ENCODE results near the gene INAFM2. TPM values are rescaled to one million over a fixed set of nuclear protein-coding genes. Genes with fewer than 3 reads are reported as not detected.

INAFM2 gene
- total RNA-seq, 4 donors from 2014 or later = 13.8 to 25.9 (median 20.5) TPM

- Histone ChIP-seq H3K27ac (no peak overlapping the region), H3K9me3 (no peaks in the 10 kb centered on the region), H3K4me1 (peaks cover 0 to 14% (median 3%) of the 10 kb centered on the region in 4 donors), H3K36me3 (no peaks in the 10 kb centered on the region), H3K4me3 (no peak overlapping the region), H3K27me3 (peaks cover 0 to 26% of the 10 kb centered on the region in 2 donors)
- DNase-seq (ENCODE audit: low spot score in 2 of 2) = no peak
- 86 to 91% methylated on average over 3 of the region's 3 CpGs for WGBS, 2 donors
- TF ChIP-seq EP300 (IDR thresholded peaks at IDR 0.05) = no peak
- TF ChIP-seq POLR2A (IDR thresholded peaks at IDR 0.05) = no peak
- no peak for TF ChIP-seq CTCF (IDR thresholded peaks at IDR 0.05)
These were observed 31.2 kb upstream of the INAFM2 start for GRCh38 chr15:40292246-40292645.

DNA sequence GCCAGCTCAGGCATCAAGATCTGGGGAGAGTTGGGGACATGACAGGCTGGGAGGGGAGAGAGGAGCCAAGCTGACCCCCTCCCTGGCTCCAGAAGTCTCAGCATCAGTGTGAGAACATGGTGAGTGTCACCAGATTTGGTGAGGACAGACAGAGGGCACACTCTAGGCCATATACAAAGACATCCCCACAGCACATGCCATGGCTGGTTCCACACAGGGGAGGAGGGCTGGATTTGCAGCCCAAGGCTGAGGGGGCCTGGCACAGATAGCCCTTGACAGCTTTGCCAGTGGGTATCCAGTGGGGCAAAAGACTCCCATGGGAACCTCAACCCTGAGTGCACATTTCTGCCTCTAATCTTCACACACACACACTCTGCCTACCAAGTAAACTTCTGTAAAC, 30.5 kb upstream of the INAFM2 start:
- Histone ChIP-seq H3K4me1 (peaks cover 0 to 14% (median 3%) of the 10 kb centered on the region in 4 donors), H3K36me3 (no peaks in the 10 kb centered on the region), H3K27ac (no peak overlapping the region), H3K9me3 (no peaks in the 10 kb centered on the region), H3K27me3 (peaks cover 0 to 26% of the 10 kb centered on the region in 2 donors), H3K4me3 (no peak overlapping the region)
- DNase-seq (ENCODE audit: low spot score in 2 of 2) = no peak
- TF ChIP-seq POLR2A (IDR thresholded peaks at IDR 0.05) (no peak), EP300 (IDR thresholded peaks at IDR 0.05) (no peak), CTCF (IDR thresholded peaks at IDR 0.05) (no peak)

- peaks cover 0 to 14% (median 3%) of the 10 kb centered on the region in 4 donors for H3K4me1 ChIP-seq
- H3K36me3 ChIP-seq = peaks cover 0 to 4% (median 0%) of the 10 kb centered on the region in 3 donors
- peaks cover 0 to 17% of the 10 kb centered on the region in 2 donors for H3K27me3 ChIP-seq
- DNase-seq (ENCODE audit: low spot score in 2 of 2) = no peak
- H3K9me3 ChIP-seq = peaks cover 0 to 9% (median 0%) of the 10 kb centered on the region in 4 donors
- H3K4me3 ChIP-seq = no peak overlapping the region
- 79 to 81% methylated on average over 15 of the region's 20 CpGs for WGBS, 2 donors
- TF ChIP-seq EP300 (IDR thresholded peaks at IDR 0.05) (no peak), POLR2A (IDR thresholded peaks at IDR 0.05) (no peak), CTCF (IDR thresholded peaks at IDR 0.05) (no peak)
- no peak overlapping the region for H3K27ac ChIP-seq
These were observed 29.3 kb upstream of the INAFM2 start for GRCh38 chr15:40293905-40294895.

DNA sequence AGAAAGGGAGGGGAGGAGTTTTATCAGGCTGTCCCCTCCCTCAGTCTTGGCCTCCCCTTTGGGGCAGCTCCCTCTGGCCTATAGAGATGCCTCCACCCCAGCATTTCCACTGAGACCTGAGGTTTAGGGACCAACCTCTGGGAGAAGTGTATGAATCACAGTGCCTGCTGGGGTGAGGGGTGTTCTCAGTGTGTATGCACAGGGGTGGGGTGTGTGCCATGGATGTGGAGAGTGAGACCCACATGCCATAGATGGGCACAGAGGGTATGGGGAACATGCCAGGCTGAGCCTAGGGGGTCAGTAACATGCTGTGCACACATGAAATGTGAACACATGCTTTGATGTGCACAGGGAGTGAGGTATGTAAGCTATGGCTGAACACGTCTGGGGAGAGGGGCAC, 28.2 kb upstream of the INAFM2 start:
- Histone ChIP-seq H3K4me3 (no peak overlapping the region), H3K9me3 (peaks cover 0 to 20% (median 2%) of the 10 kb centered on the region in 4 donors), H3K27me3 (peaks cover 0 to 12% of the 10 kb centered on the region in 2 donors), H3K4me1 (peaks cover 0 to 14% (median 3%) of the 10 kb centered on the region in 4 donors), H3K36me3 (peaks cover 0 to 5% (median 0%) of the 10 kb centered on the region in 3 donors), H3K27ac (no peak overlapping the region)
- 90 to 94% methylated on average over 1 of the region's 1 CpG for WGBS, 2 donors
- no peak for DNase-seq (ENCODE audit: low spot score in 2 of 2)
- no peak for TF ChIP-seq CTCF (IDR thresholded peaks at IDR 0.05)
- no peak for TF ChIP-seq EP300 (IDR thresholded peaks at IDR 0.05)
- no peak for TF ChIP-seq POLR2A (IDR thresholded peaks at IDR 0.05)

Data from tibial nerve (tissue), 4 donors.